Right lung (tissue), 5 donors: ENCODE results near the gene NCOA1. TPM values are rescaled to one million over a fixed set of nuclear protein-coding genes. Genes with fewer than 3 reads are reported as not detected.
A peak's percentile ranks its signal among the peaks of the same experiment; 100 is the strongest.

Experiments
- DNase-seq, 2 donors: peaks; one replicate each; pipeline ENCODE4 v3.0.0-alpha.2; 2013
- polyA plus RNA-seq, 5 donors: library from polyadenylated mRNA; unstranded; fragments of 120-200 nt; gene quantifications; one replicate each; pipeline versions ENCODE4 v1.2.1 to v1.2.3, GENCODE V29; 2013; ENCODE audit warnings: inconsistent platforms in 1 of 5, low replicate concordance in 1 of 5; ENCODE audit not compliant: insufficient read length in 5 of 5, insufficient read depth in 1 of 5

The NCOA1 gene
- polyA plus RNA-seq, 5 donors: 44.3 to 67.1 (median 61.0) TPM

DNA sequence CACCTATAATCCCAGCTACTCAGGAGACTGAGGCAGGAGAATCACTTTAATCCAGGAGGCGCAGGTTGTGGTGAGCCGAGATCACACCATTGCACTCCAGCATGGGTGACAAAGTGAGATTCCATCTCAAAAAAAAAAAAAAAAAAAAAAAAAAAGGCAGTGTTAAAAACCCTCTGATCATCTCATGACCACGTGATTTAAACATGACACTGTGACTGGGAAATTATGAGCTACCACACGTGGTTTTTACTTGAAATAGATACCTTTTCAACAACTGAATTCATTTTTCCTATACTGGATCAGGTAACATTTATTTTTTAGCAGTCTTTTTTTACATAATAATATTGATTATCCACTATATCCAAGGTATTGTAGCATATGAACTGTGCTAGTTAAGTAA is 199.5 kb downstream of the NCOA1 start:
- DNase-seq: no peak

DNA sequence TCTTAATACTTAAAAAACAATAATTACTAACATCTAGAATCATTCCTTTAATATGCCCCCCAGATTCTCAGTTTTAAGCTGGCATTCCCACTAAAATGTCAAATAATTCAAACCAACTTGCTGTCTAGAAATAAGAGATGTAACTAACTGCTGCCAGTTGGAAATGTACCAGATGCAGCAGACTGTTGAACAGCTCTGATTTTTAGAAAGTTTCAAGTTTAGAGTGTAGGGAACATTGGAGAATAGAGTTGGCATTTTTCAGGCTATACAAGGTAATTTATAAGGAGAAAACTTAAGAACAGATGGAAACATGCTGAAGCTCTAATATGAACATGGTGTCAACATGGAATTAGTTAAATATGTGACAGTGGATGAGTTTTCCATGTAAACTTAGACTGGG is 200.8 kb downstream of the NCOA1 start:
- no peak for DNase-seq

DNA sequence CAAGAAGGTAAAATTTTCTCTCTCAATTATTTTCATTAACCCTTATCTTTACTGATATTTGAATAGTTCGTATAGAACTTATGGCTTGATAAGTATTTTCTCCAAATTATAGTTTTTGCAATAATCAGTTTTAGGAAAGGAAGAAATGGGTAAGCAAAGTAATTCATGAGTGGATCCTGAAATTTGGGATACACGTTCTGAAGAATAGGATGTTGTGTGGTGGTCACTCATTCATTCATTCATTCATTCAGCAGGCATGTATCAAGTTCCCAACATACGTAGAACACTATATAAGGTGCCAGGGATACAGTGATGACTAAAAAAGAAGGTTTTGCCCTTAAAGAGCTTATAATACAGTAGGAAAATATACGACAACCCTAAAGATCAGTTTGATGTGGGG is 206.7 kb downstream of the NCOA1 start:
- no peak for DNase-seq

DNA sequence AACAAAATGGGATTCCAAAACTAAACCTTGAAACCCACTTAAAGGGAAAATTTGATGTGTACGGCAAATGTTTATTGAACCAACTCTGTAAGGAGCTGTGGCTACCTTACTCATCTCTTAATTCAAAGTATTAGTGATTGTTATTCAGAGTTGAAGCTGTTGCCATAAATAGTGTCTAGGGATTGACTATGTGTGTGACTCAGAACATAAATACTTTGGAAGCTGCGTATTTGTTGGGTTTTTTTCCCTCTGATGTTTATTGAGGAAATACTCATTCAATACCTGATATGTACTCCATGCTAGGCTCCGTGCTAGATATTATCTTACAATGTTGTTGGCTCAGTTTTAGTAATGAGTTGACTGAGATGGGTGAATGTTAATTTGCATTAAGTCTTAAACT is 211.7 kb downstream of the NCOA1 start:
- DNase-seq: no peak

DNA sequence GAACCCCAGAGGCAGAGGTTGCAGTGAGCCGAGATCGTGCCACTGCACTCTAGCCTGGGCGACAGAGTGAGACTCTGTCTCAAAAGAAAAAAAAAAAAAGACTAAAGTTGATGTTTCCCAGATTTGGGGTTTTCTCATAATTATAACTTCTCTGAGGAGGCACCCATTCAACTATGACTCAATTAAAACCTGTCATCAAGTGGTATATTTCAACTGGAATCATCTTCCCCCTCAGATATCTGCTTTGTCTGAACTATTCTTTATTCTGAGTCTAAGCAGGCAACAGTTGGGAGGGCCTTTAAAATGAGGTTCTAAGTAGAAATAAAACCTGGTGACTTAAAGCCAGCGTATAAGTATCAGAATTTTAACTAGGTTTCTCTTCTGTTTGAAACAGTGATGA is 213.6 kb downstream of the NCOA1 start:
- DNase-seq: no peak

DNA sequence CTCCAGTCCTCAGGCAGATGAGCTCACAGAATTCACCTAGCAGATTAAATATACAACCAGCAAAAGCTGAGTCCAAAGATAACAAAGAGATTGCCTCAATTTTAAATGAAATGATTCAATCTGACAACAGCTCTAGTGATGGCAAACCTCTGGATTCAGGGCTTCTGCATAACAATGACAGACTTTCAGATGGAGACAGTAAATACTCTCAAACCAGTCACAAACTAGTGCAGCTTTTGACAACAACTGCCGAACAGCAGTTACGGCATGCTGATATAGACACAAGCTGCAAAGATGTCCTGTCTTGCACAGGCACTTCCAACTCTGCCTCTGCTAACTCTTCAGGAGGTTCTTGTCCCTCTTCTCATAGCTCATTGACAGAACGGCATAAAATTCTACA is 216.1 kb downstream of the NCOA1 start:
- DNase-seq: no peak

DNA sequence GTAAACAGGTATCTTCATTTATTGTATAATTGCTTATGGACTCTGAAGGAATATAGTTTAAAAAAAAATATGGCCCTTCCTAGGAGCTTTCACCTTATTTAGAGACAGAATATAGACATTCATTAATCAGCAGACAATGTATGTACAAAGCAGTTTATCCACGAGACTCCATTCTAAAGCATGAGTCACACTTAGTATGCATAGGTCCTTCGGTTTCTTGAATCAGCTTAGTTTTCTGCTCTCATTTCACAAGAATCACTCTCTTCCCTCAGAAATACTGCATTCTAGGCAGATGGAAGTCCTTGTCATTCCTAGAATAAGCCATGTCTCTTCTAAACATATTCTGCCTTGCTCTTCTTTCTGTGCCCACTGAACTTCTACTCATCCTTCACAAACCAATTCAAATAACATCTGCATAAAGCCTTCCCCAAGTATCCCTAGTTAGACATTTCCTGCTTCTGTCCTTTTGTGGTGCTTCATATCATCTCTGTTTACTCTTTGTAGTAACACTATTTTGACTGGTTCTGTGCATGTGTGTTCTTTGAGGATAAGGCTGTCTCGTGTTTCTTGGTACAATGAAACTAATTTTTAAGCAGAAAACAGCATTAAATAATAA is 217.6 kb downstream of the NCOA1 start:
- DNase-seq: no peak

DNA sequence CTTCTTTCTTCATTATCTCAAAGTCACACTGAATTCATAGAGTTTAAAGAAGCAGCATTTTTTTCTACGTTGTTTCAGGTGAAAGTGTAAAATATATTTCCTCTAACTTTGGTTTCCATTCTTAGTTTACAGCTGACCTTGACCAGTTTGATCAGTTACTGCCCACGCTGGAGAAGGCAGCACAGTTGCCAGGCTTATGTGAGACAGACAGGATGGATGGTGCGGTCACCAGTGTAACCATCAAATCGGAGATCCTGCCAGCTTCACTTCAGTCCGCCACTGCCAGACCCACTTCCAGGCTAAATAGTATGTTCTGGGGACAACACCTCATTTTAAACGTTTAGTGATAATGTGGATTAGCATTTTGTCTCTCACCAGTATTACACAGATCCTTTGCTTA is 219.8 kb downstream of the NCOA1 start:
- no peak for DNase-seq

DNA sequence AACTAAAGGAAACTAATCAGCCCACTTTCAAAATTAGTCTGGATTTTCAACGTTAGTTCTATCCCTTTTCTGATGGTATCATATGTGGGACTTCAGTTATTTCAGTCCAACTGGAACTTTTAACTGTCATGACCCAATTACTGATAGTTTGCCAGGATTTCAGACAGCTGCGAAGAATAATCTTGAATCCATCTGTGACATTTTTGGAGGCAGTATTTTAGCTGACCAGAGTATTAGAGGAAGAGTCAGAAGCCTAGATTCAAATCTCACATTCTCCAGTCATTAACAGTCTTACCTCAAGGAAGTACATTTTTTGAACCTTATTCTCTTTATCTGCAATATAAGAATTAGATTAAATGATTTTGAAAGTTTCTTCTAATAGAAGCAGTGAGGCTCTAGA is 220.8 kb downstream of the NCOA1 start:
- DNase-seq: peak; percentile 44 to 51

DNA sequence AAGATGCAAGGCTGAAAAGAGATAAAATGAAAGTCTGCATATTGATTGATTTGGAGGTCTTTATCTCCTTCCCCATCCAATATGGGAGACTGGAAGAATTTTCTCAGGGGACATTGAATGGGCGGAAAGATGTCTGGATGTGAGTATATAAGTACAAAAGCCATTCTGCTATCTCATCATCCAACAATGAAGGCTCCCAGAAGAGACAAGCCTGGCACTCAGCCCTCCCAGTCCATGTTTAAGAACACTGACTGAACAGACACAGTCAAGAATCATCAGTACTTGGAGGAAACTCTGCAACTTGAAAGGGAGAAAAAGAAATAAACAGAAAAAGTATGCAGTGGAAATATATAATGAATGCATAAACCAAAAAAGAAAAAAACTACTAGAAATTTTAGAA is 221.2 kb downstream of the NCOA1 start:
- DNase-seq: no peak

DNA sequence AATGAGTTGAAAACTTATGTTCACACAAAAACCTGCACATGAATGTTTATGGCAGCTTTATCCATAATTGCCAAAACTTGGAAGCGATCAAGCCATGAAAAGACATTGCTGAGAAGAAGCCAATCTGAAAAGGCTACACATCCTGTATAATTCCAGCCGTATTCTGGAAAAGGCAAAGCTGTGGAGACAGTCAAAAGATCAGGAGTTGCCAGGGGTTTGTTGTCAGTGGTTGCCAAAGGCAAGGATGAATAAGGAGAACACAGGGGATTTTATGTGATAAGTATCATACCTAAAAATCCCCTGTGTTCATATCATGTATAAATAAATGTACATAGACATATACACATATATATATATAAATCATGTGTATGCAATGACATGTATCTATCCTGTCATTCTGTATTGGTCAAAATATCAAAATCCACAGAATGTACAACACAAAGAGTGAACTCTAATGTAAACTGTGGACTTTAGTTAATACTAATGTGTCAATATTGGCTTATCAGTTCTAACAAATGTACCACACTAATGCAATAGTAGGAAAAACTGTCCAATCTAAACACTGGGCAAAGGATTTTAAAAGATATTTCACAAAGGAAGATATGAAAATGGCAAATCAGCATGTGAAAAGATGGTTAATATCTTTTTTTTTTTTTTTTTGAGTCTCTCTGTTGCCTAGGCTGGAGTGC is 226.4 kb downstream of the NCOA1 start:
- no peak for DNase-seq

DNA sequence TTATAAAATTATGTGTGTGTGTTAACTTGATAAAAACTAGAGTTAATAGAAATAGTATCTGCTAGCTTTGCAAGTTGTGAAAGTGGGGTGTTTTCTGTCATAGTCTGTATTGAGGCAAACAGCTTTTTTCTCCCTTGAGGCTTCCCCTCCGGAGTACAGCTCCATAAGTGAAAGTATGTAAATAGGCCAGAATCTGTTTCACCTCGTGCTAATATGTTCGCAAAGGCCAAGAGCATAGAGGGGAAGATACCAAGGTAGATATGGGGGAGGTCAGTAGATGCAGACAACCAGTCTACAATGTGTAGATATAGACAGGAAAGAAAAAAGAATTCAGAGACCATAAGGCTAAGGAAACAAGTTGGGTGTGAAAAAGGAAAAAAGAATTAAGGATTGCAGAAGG is 229.3 kb downstream of the NCOA1 start:
- DNase-seq: no peak

DNA sequence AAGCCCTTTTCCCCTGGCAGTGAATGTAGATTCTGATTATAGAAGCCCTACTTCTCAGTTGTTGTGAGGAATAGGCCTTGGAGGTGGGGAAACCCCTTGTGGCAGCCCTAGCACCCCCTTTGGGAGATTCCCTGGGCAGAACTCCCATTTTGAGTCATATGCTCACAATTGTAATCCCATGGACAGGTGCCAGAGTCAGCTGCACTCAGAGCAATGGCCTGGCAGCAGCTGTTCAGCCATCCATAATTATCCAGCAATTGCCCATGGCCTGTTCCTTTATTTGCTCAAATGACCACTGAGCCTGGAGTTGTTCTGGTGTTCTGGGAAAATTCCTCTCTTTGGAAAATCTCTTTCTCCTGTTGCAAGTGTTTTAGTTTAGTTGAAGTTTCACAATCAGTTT is 230.4 kb downstream of the NCOA1 start:
- peak; percentile 55 to 58 for DNase-seq

DNA sequence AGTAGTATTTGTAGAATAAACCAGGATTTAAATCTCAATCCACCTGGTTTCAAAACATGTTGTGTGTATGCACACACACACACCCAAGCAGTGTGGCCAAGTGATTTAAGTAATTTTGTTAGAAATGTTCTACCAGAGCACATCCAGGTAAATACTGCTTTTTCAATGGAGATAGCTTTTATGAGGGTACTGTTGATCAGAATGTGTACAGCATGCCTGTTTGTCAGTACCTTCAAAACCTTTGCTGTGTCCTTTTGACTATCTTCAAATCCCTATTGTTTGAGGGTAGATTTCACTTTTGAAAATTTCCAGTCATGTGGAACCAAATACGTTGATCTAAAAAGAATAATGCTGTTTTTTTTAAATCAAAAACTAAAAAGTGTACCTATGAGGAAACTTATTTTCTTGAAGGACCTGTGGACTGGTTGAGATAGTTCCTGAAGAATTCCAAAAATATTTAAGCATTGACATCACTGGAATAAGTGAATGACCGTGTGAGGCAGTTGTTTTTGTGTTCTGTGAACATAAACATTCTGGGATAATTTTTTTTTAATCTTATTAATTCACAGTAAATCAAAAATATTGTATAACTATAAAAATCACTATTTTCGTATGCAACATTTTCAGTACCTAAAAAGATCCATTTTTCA is 231.2 kb downstream of the NCOA1 start:
- DNase-seq: no peak

DNA sequence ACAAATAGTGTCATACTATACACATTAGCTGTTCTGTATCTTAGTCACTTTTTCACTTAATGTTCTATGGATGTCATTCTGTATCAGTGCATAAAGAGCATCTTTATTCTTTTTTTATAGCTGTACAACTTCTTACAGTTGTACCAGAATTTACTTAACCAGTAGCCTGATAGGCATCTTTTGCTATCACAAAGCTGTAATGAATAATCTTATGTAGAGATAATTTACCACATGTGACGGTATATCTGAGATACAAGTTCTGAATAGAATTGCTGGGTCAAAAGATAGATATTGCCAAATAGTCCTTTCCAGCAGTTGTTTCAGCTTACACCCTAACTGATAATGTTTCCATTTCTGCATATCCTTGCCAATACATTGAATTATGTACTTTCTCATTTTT is 232.1 kb downstream of the NCOA1 start:
- no peak for DNase-seq

DNA sequence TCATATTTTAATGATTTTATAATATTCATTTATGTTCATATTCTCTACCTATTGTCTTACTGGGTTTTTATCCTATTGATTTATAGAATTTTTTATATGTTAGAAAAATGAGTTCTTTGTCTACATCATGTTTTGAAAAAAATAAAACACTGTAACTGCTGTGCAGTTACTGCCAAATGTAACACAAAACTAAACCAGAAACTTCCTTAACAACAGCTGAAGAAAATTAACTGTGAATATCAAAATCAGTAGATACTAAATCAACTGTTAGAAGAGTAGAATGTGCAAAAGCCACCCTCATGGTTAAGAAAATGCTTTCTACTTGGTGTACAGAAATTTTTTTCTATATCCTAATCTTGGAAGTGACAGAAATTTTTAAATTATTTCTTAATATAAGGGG is 232.6 kb downstream of the NCOA1 start:
- DNase-seq: no peak

DNA sequence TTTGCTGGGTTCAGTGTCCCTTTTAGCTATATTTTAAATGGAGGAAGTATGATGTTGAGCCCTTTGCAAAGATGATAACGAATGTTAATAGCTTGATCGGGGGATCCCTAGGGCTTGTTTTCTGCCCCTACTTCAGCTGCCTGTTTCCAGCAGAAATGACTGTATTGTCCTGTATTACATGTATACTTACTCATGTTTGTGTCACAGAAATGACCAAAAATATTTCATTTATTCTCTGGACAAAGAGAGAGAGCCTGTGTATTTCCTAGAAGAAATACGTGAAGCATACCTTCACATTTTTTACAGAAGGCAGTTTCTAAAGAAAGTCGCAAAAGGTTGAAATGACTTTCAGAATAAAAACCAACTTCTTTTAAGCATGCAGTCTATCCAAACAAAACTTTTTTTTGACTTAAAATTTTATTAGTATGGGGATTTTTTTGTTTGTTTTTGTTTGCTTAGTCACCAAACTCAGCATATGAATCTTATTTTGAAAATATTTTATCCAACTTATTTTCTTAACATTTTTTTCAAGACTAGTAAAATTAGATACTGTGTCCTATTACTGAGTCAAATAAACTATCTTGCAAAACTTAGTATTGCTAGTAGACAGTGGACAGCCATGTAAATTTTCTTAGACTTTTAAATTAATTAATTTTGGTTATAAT is 233.2 kb downstream of the NCOA1 start:
- DNase-seq: no peak

DNA sequence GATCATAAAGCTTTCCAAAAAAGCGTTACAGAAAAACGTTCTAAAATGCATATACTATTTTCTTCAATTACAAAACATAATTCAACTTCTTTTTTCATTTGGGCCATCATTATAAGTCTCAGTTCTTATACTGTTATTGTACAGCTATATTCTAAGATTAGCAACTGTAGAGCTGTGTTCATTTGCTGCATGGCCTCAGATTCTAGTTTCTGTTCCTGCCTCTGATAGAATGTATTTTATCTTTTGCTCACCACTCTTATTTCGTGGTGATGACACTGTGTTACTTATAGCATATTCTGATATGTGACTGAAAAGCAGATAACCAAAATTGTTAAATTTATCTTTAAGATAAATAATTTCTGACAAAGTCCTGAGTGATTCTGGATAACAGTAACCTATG is 234.9 kb downstream of the NCOA1 start:
- no peak for DNase-seq

DNA sequence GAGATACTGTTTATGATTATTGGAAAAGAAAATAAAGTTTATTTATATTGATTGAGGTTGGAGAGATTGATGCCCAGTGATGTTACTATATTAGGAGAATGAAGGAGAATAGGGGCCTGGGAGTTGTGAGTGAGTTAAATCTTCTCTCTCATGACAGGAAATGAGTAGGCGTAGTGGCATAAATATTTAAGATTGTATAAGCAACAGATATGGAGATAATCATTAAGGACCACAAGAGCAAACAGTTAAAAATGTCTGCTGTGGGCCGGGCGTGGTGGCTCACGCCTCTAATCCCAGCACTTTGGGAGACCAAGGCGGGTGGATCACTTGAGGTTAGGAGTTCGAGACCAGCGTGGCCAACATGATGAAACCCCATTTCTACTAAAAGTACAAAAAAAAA is 239.4 kb downstream of the NCOA1 start:
- no peak for DNase-seq

DNA sequence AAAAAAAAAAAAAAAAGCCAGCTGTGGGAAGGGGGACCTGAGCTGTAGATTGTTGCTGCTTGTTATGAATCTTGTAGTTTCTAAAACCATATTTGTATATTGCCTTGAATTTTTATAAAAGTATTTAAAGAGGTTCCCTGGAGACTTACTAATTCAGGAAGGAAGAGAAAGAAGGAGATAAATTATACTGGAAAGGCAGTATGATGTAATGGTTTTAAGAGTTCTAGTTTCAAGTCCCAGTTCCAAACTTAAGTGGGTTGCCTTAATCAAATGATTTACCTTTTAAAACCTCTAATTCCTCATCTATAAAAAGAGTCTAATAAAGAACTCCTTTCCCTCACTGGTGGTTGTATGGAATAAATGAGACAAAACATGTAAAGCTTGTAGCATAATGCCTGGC is 240.0 kb downstream of the NCOA1 start:
- DNase-seq: no peak

DNA sequence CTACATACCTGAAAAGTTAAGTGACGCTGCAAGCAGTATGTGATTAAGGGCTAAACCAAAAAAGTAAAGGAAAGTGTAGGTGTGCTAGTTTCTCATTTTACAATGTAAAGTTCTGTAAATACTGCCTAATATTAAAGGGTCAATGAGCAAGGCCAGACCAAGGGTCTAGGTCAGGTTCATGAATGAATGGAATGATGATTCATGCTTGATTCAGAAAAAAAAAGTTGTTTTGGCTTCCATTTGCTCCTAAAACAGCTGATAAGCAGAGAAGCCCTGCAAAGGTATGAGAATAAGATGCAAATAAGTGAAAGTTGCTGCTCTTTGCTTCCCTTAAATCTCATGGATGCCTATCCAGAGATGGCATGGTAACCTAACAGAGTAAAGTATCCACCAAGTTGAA is 240.9 kb downstream of the NCOA1 start:
- DNase-seq: no peak

DNA sequence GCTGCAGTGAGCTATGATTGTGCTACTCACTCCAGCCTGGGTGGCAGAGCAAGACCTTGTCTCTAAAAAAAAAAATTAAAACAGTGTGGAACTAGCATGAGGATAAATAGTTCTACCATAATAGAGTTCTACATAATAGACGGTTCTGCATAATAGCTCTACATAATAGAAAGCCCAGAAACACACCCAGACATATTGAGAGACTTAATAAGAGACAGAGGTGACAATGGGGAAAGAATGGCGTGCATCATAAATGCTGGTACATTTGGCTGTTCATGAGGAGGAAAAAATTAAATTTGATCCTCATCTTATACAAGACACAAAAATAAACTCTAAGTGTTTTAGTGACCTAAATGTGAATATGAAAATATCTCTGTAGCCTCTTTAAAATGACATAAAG is 243.7 kb downstream of the NCOA1 start:
- DNase-seq: no peak
